NK-92 (cell line): ENCODE data around the gene LYRM4.

ENCODE experiments used
- DNase-seq: peaks from one replicate; lab custom pipeline; 2025; ENCODE audit not compliant: unreplicated experiment; lab: John Stamatoyannopoulos, UW

LYRM4 gene

GRCh38 chr6:5102267-5102970 lies 158.3 kb downstream of the LYRM4 start:
- DNase-seq = no peak

GRCh38 chr6:5100806-5101205 lies 159.9 kb downstream of the LYRM4 start:
- DNase-seq = no peak

GRCh38 chr6:5099537-5099936 lies 161.2 kb downstream of the LYRM4 start:
- no peak for DNase-seq

GRCh38 chr6:5098501-5099270 lies 162.1 kb downstream of the LYRM4 start:
- DNase-seq = no peak

GRCh38 chr6:5096482-5096881 lies 164.3 kb downstream of the LYRM4 start:
- DNase-seq = no peak

- DNase-seq = no peak
Observed at GRCh38 chr6:5095236-5095635, 165.5 kb downstream of the LYRM4 start.

- no peak for DNase-seq
Observed at GRCh38 chr6:5094327-5094726, 166.4 kb downstream of the LYRM4 start.

- no peak for DNase-seq
Observed at GRCh38 chr6:5093231-5094015, 167.3 kb downstream of the LYRM4 start.

- DNase-seq = no peak
Observed at GRCh38 chr6:5091210-5092069, 169.3 kb downstream of the LYRM4 start.

GRCh38 chr6:5090603-5091002 lies 170.1 kb downstream of the LYRM4 start:
- no peak for DNase-seq

- DNase-seq = no peak
Observed at GRCh38 chr6:5089481-5090438, 171.0 kb downstream of the LYRM4 start.

- no peak for DNase-seq
Observed at GRCh38 chr6:5088780-5089179, 172.0 kb downstream of the LYRM4 start.

GRCh38 chr6:5087389-5087788 lies 173.4 kb downstream of the LYRM4 start:
- no peak for DNase-seq

GRCh38 chr6:5086294-5086890 lies 174.4 kb downstream of the LYRM4 start:
- DNase-seq = no peak

- no peak for DNase-seq
Observed at GRCh38 chr6:5085648-5086293, 175.0 kb downstream of the LYRM4 start.

- DNase-seq = no peak
Observed at GRCh38 chr6:5084781-5085647, 175.7 kb downstream of the LYRM4 start, which contains the start of gene PPP1R3G. Gene PPP1R3G (plus strand): TSS chr6:5085341. CDS start chr6:5085486, 145 bp downstream.

- no peak for DNase-seq
Observed at GRCh38 chr6:5084360-5084780, 176.4 kb downstream of the LYRM4 start.
